Heart right ventricle (tissue), 16 donors: ENCODE data around the gene AMT. TPM values are rescaled to one million over a fixed set of nuclear protein-coding genes. Genes with fewer than 3 reads are reported as not detected.
"Not testable (repeated sequence)": the region's sequence is repeated elsewhere in the genome, so short reads cannot be mapped to it uniquely, and the experiment has no call there.

Source experiments
- ATAC-seq, 8 donors: fragments of 200-7000 bp; cut with Tn5 transposase; one replicate each; pipeline ENCODE4 v1.9.1; 2020; ENCODE audit warnings: mild to moderate bottlenecking in 8 of 8, moderate library complexity in 8 of 8, moderate number of reproducible peaks in 1 of 8
- DNase-seq, 2 donors: peaks; one replicate each; pipeline ENCODE4 v3.0.0-alpha.2; 2020
- H3K27ac ChIP-seq, 10 donors: fragments of 200-600 bp; sonication (generic) in 2 of 10; one replicate each; pipeline versions ENCODE4 v1.5.0 to v1.8.0; 2020 to 2022; ENCODE audit warnings: mild to moderate bottlenecking in 3 of 10
- H3K27me3 ChIP-seq, 7 donors: fragments of 200-600 bp; one replicate each; pipeline ENCODE4 v1.8.0; 2021 to 2022; ENCODE audit warnings: mild to moderate bottlenecking in 2 of 7
- H3K36me3 ChIP-seq, 9 donors: fragments of 200-600 bp; sonication (generic) in 1 of 9; one replicate each; pipeline versions ENCODE4 v1.5.0 to v1.8.0; 2020 to 2022; ENCODE audit warnings: mild to moderate bottlenecking in 2 of 9
- H3K4me1 ChIP-seq, 9 donors: fragments of 200-600 bp; sonication (generic) in 1 of 9; one replicate each; pipeline versions ENCODE4 v1.5.0 to v1.8.0; 2020 to 2022; ENCODE audit warnings: mild to moderate bottlenecking in 4 of 9
- H3K4me3 ChIP-seq, 10 donors: fragments of 200-600 bp; sonication (generic) in 2 of 10; one replicate each; pipeline versions ENCODE4 v1.5.0 to v1.8.0; 2020 to 2022; ENCODE audit warnings: mild to moderate bottlenecking in 7 of 10, moderate library complexity in 2 of 10
- H3K9me3 ChIP-seq, 11 donors: fragments of 200-600 bp in 10 of 11; sonication (generic) in 2 of 11; one replicate each; pipeline versions ENCODE4 v1.5.0 to v1.8.0; 2013 to 2022; ENCODE audit warnings: mild to moderate bottlenecking in 2 of 11, control low read depth in 1 of 11, moderate library complexity in 1 of 11
- WGBS, 2 donors: extraction: QIAGEN DNeasy Blood & Tissue Kit; methylation state at CpG; one replicate each; pipeline ENCODE4 v1.1.7; 2013; ENCODE audit warnings: inconsistent platforms in 1 of 2; 5-methylcytosine and 5-hydroxymethylcytosine counted together
- intact Hi-C, 10 donors: fragments of 100-400 bp; cut with DNase I; formaldehyde crosslinking; loops; one replicate each; pipeline versions ENCODE4 v1.11.1 to v1.14.2; 2022
- polyA plus RNA-seq, 2 donors: library from polyadenylated mRNA; stranded (reverse); fragments of 200-250 nt; gene quantifications; one replicate each; pipeline ENCODE4 v1.2.3, GENCODE V29; 2013
- total RNA-seq, 10 donors: library from RNA; stranded (reverse); fragmentation: NEBNext Ultra II Directional in 3 of 10; extraction: Animal tissue kit (Norgen Biotek cat#: 25700) in 3 of 10; gene quantifications; one replicate each; pipeline versions ENCODE4 v1.2.1 to v1.2.4, GENCODE V29; 2021 to 2023
- TF ChIP-seq, protein P1 (sequence below), 9 donors: fragments of 200-600 bp; sonication (generic) in 2 of 9; IDR thresholded peaks; one replicate each; pipeline versions ENCODE4 v1.5.0 to v1.8.0; 2021 to 2022; ENCODE audit warnings: antibody characterized with exemption in 9 of 9, mild to moderate bottlenecking in 5 of 9, moderate library complexity in 1 of 9
- donor health status: Arrhythmogenic right ventricular cardiomyopathy.
- donor health status: ischemic (EF 13 %, LVEDD 7.1; RV severe dilation, severe dysfunction).
- donor health status: healthy with polysubstance abuse.
- donor health status: DM: no; HTN: yes; CAD: no.
- donor health status: DM: no; HTN: no; CAD: no.
- donor health status: ischemic (EF 25% LVEDD 6.9; RV normal size, moderate dysfunction).
- donor health status: ischemic (EF 25% LVEDD 5.7; RV mildly dilated, moderate dysfunction).
- donor health status: healthy.
- donor health status: DM: yes; HTN: yes; CAD: no.
- donor health status: Ischemic cardiomyopathy.
- donor health status: ischemic (EF 35%, LVEDD 5.7; RV mildly dilated, moderate dysfunction).
- donor health status: nonischemic (EF 11% LVEDD 7.7; RV severe dilation, severe dysfunction).
- donor health status: DM: yes; HTN: yes; CAD: no.
- donor health status: PGD.
- donor health status: ischemic (EF 29% LVEDD 5.4; RV normal size, mild dysfunction).
- donor health status: nonischemic (EF 23%, LVEDD 6.1; RV moderate dilation, normal function).

Gene AMT
- total and polyA plus RNA-seq, 12 donors, result 3.2 to 40.9 (median 31.1) TPM

- 1% methylated on average over 33 of the region's 33 CpGs for WGBS, 2 donors
- ATAC-seq, result no peak
Measured at GRCh38 chr3:49410846-49411534, 11.3 kb downstream of the AMT start.

GRCh38 chr3:49410066-49410845 is 12.0 kb downstream of the AMT start:
- no peak for ATAC-seq
- no peaks in the 10 kb centered on the region for H3K9me3 ChIP-seq
- intact Hi-C loops, result loop anchor here in 8 of 10 donors (2.0 to 5.0 kb wide), 4 partner anchors 51 to 69 kb away; partner anchors contain the start of genes GPX1 (in 5 of the 8) and USP4 (in 4 of the 8)
- 32 to 36% methylated on average over 4 of the region's 4 CpGs for WGBS, 2 donors
- TF ChIP-seq, protein P1, sequence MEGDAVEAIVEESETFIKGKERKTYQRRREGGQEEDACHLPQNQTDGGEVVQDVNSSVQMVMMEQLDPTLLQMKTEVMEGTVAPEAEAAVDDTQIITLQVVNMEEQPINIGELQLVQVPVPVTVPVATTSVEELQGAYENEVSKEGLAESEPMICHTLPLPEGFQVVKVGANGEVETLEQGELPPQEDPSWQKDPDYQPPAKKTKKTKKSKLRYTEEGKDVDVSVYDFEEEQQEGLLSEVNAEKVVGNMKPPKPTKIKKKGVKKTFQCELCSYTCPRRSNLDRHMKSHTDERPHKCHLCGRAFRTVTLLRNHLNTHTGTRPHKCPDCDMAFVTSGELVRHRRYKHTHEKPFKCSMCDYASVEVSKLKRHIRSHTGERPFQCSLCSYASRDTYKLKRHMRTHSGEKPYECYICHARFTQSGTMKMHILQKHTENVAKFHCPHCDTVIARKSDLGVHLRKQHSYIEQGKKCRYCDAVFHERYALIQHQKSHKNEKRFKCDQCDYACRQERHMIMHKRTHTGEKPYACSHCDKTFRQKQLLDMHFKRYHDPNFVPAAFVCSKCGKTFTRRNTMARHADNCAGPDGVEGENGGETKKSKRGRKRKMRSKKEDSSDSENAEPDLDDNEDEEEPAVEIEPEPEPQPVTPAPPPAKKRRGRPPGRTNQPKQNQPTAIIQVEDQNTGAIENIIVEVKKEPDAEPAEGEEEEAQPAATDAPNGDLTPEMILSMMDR (IDR thresholded peaks at IDR 0.05), result no peak
- no peak for DNase-seq
- H3K27ac ChIP-seq, result peak overlapping the region in 8 of 10 donors; percentile 14 to 99 (median 98)
- H3K27me3 ChIP-seq, result no peaks in the 10 kb centered on the region
- H3K4me3 ChIP-seq, result peak overlapping the region; percentile 48 to 99 (median 91)
- H3K4me1 ChIP-seq, result peaks cover 14 to 78% (median 68%) of the 10 kb centered on the region in 9 donors
- peaks cover 0 to 20% (median 5%) of the 10 kb centered on the region in 9 donors for H3K36me3 ChIP-seq

More at GRCh38 chr3:49410846-49411534, 11.3 kb downstream of the AMT start:
- peaks cover 14 to 78% (median 68%) of the 10 kb centered on the region in 9 donors for H3K4me1 ChIP-seq
- intact Hi-C loops, result loop anchor here in 8 of 10 donors (2.0 to 5.0 kb wide), 4 partner anchors 52 to 70 kb away; partner anchors contain the start of genes GPX1 (in 5 of the 8) and USP4 (in 4 of the 8)
- TF ChIP-seq, protein P1 (IDR thresholded peaks at IDR 0.05), result no peak
- DNase-seq, result no peak
- H3K36me3 ChIP-seq, result peaks cover 0 to 23% (median 9%) of the 10 kb centered on the region in 9 donors
- peak overlapping the region; percentile 95 to 99 (median 98) for H3K27ac ChIP-seq
- no peaks in the 10 kb centered on the region for H3K27me3 ChIP-seq
- H3K4me3 ChIP-seq, result peak overlapping the region; percentile 48 to 99 (median 91)
- H3K9me3 ChIP-seq, result no peaks in the 10 kb centered on the region

- ATAC-seq (no peak), DNase-seq (no peak)
- no peaks in the 10 kb centered on the region for H3K9me3 ChIP-seq
- intact Hi-C loops, result loop anchor here in 1 of 10 donors (5.0 kb wide), 1 partner anchor 50 kb away; the partner anchor contains the start of gene GPX1
- 57 to 64% methylated on average over 17 of the region's 17 CpGs for WGBS, 2 donors
- peak overlapping the region in 8 of 10 donors; percentile 1 to 48 (median 32) for H3K27ac ChIP-seq
- TF ChIP-seq, protein P1 (IDR thresholded peaks at IDR 0.05), result no peak
- H3K27me3 ChIP-seq, result no peaks in the 10 kb centered on the region
- H3K36me3 ChIP-seq, result peaks cover 0 to 26% (median 0%) of the 10 kb centered on the region in 9 donors
- no peak overlapping the region for H3K4me3 ChIP-seq
- peaks cover 4 to 82% (median 60%) of the 10 kb centered on the region in 9 donors for H3K4me1 ChIP-seq
Measured at GRCh38 chr3:49406571-49407565, 15.4 kb downstream of the AMT start.

DNA sequence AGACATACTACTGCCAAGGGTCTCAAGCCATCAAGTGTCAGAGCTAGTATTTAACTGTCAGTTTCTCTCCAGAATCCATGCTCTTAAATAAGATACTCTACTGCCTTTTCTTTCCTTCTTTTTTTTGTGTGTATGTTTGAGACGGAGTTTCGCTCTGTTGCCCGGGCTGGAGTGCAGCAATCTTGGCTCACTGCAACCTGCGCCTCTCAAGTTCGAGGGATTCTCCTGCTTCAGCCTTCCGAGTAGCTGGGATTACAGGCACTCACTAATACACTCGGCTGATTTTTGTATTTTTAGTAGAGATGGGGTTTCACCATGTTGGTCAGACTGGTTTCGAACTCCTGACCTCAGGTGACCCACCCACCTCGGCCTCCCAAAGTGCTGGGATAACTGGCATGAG is 16.7 kb downstream of the AMT start:
- not testable (repeated sequence) for H3K4me3 ChIP-seq, ATAC-seq
- WGBS, 2 donors, result 35 to 47% methylated on average over 9 of the region's 9 CpGs

More for the DNA sequence above, 16.7 kb downstream of the AMT start:
- peaks cover 0 to 35% (median 0%) of the 10 kb centered on the region in 9 donors for H3K36me3 ChIP-seq
- DNase-seq, H3K27me3 ChIP-seq, H3K9me3 ChIP-seq: not testable (repeated sequence)
- peak overlapping the region in 6 of 10 donors; percentile 1 to 48 (median 24) for H3K27ac ChIP-seq
- intact Hi-C loops, result loop anchor here in 1 of 10 donors (5.0 kb wide), 1 partner anchor 48 kb away; the partner anchor contains the start of gene GPX1
- H3K4me1 ChIP-seq, result peaks cover 4 to 91% (median 70%) of the 10 kb centered on the region in 9 donors
